Activated CD8-positive, alpha-beta memory T cell treated with anti-CD3 and anti-CD28 coated beads, Interleukin-2, amount 50 U/mL, for 1 hour (primary cell): ENCODE results near the gene BDH1.

Source experiments
- DNase-seq: peaks from one replicate; pipeline ENCODE4 v3.0.0-alpha.2; 2020; ENCODE audit errors: extremely low read depth

Gene BDH1

DNA sequence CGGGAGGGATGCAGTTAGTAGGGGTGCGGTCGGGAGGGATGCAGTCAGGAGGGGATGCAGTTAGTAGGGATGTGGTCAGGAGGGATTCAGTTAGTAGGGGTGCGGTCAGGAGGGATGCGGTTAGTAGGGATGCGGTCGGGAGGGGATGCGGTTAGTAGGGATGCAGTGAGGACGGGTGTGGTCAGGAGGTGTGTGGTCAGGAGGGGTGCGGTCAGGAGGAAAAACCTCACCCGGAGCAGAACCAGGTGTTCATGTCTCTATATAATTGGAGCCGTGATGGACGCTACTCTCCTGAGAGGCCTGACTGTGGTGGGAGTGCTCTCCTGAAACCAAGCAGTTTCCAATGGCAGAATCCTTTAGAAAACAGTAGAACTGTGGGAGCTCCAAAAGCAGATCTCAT, 95.8 kb downstream of the BDH1 start:
- DNase-seq, result no peak
